ENCODE measurements around the gene CTBP2.

DNA sequence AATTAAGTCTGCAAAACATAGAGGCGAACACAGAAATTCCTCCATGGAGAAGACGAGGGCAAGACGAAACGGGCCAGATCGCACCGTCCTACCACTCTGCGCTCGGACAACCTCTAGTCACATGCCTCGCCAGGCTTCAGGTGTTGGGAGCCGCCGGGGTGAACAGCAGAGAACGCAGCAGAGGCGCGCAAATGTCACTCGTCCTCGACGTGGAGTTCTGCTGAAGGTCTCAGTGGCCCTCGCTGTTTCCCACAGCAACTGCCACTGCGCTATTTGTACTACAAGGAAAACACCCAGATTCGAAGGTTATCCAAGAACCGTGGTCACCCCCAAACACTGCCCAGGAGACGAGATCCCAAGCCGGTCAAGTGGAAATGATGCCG lies 9.2 kb downstream of the CTBP2 start:
- TF ChIP-seq, protein P1, sequence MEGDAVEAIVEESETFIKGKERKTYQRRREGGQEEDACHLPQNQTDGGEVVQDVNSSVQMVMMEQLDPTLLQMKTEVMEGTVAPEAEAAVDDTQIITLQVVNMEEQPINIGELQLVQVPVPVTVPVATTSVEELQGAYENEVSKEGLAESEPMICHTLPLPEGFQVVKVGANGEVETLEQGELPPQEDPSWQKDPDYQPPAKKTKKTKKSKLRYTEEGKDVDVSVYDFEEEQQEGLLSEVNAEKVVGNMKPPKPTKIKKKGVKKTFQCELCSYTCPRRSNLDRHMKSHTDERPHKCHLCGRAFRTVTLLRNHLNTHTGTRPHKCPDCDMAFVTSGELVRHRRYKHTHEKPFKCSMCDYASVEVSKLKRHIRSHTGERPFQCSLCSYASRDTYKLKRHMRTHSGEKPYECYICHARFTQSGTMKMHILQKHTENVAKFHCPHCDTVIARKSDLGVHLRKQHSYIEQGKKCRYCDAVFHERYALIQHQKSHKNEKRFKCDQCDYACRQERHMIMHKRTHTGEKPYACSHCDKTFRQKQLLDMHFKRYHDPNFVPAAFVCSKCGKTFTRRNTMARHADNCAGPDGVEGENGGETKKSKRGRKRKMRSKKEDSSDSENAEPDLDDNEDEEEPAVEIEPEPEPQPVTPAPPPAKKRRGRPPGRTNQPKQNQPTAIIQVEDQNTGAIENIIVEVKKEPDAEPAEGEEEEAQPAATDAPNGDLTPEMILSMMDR (IDR thresholded peaks at IDR 0.05 in 8 of 11, conservative IDR thresholded peaks at IDR 0.05 in 3 of 11): no peak
- TF ChIP-seq POLR2AphosphoS5 (IDR thresholded peaks at IDR 0.05) (no peak), POLR2A (IDR thresholded peaks at IDR 0.05) (no peak)

Data from spleen (tissue), 7 donors.